ENCODE results near the gene BSN.

Gene BSN

DNA sequence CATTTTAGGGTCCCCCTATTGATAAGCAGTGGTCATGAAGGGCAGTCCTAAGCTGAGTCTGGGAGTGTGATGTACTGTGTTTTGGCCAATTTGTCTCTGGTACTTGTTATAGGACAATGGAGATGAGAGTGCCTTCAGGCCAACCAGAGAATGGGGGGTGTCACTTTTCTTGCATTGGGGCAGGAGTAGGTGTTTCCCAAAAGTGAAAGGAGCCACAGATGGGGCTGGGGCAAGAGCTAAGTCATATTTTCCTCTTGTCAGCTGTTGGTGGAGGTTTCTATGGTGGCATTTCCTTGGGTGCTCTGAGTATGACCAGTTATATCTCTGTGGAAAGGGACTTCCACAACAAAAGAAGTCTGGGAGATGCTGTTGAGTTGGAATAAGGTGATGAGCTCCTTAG lies 24.7 kb upstream of the BSN start:
- Histone ChIP-seq H3K27ac (ENCODE audit: low read depth, low read length, poor library complexity, severe bottlenecking) (no peak overlapping the region), H4K20me1 (ENCODE audit: insufficient read depth, low read length) (no peaks in the 10 kb centered on the region), H3K36me3 (ENCODE audit: insufficient read depth, low read length) (peaks cover 31% of the 10 kb centered on the region), H3F3A (ENCODE audit: insufficient read depth, low read length) (no peaks in the 10 kb centered on the region), H3K9ac (ENCODE audit: low read length) (no peak overlapping the region), H3K9me3 (ENCODE audit: low read length) (no peaks in the 10 kb centered on the region), H3K4me3 (ENCODE audit: low read depth, low read length, poor library complexity, severe bottlenecking) (no peak overlapping the region), H3K79me2 (ENCODE audit: insufficient read depth, low read length) (no peaks in the 10 kb centered on the region), H3K4me2 (ENCODE audit: low read length) (no peak overlapping the region), H2AFZ (ENCODE audit: low read length) (no peak overlapping the region), H3K27me3 (ENCODE audit: insufficient read depth, low read length) (no peaks in the 10 kb centered on the region), H3K4me1 (ENCODE audit: insufficient read depth, low read length, severe bottlenecking) (no peaks in the 10 kb centered on the region), H3K9me2 (ENCODE audit: low read depth, low read length) (no peaks in the 10 kb centered on the region)
- TF ChIP-seq, protein P1, sequence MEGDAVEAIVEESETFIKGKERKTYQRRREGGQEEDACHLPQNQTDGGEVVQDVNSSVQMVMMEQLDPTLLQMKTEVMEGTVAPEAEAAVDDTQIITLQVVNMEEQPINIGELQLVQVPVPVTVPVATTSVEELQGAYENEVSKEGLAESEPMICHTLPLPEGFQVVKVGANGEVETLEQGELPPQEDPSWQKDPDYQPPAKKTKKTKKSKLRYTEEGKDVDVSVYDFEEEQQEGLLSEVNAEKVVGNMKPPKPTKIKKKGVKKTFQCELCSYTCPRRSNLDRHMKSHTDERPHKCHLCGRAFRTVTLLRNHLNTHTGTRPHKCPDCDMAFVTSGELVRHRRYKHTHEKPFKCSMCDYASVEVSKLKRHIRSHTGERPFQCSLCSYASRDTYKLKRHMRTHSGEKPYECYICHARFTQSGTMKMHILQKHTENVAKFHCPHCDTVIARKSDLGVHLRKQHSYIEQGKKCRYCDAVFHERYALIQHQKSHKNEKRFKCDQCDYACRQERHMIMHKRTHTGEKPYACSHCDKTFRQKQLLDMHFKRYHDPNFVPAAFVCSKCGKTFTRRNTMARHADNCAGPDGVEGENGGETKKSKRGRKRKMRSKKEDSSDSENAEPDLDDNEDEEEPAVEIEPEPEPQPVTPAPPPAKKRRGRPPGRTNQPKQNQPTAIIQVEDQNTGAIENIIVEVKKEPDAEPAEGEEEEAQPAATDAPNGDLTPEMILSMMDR (IDR thresholded peaks at IDR 0.05; ENCODE audit: low read length), result no peak
- TF ChIP-seq EZH2 (IDR thresholded peaks at IDR 0.05; ENCODE audit: borderline replicate concordance, low read length), result no peak

DNA sequence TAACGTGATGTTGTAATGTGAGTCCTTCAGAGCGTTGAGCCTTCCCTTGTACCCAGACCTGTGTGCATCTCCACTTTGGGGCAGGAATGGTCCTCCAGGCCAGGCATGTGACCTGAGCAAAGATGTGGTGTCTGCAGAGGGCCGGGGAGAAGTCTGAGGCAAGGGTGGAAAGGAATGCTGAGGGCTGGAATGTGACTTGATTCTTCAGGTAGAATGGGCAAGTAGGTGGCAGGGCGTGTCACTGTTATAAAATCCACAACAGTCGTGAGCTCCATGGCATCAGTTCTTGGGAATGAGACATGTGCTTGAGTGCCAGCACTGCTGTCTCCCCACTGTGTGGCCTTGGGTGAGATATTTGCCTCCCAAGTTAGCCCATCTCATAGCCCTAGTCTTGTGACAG lies 24.0 kb upstream of the BSN start:
- no peaks in the 10 kb centered on the region for H3K9me2 ChIP-seq (ENCODE audit: low read depth, low read length)
- H2AFZ ChIP-seq (ENCODE audit: low read length), result no peak overlapping the region
- no peaks in the 10 kb centered on the region for H3K27me3 ChIP-seq (ENCODE audit: insufficient read depth, low read length)
- H3K4me2 ChIP-seq (ENCODE audit: low read length), result no peak overlapping the region
- H3K79me2 ChIP-seq (ENCODE audit: insufficient read depth, low read length), result no peaks in the 10 kb centered on the region
- no peak overlapping the region for H3K9ac ChIP-seq (ENCODE audit: low read length)
- no peaks in the 10 kb centered on the region for H4K20me1 ChIP-seq (ENCODE audit: insufficient read depth, low read length)
- no peak overlapping the region for H3K4me3 ChIP-seq (ENCODE audit: low read depth, low read length, poor library complexity, severe bottlenecking)
- peaks cover 31% of the 10 kb centered on the region for H3K36me3 ChIP-seq (ENCODE audit: insufficient read depth, low read length)
- H3K9me3 ChIP-seq (ENCODE audit: low read length), result no peaks in the 10 kb centered on the region
- no peaks in the 10 kb centered on the region for H3F3A ChIP-seq (ENCODE audit: insufficient read depth, low read length)
- no peaks in the 10 kb centered on the region for H3K4me1 ChIP-seq (ENCODE audit: insufficient read depth, low read length, severe bottlenecking)
- H3K27ac ChIP-seq (ENCODE audit: low read depth, low read length, poor library complexity, severe bottlenecking), result no peak overlapping the region
- TF ChIP-seq, protein P1 (IDR thresholded peaks at IDR 0.05; ENCODE audit: low read length), result no peak
- TF ChIP-seq EZH2 (IDR thresholded peaks at IDR 0.05; ENCODE audit: borderline replicate concordance, low read length), result no peak

DNA sequence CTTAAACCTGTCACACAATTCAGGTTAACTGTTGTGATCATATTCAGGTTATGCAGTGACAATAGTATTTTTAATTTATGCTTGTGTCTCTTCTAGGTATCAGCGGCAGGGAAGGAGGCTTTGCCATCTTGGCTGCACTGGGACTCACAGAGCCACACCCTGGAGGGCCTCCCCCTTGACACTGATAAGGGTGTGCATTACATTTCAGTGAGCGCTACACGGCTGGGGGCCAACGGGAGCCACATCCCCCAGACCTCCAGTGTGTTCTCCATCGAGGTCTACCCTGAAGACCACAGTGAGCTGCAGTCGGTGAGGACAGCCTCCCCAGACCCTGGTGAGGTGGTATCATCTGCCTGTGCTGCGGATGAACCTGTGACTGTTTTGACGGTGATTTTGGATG lies 23.6 kb upstream of the BSN start:
- H3K4me3 ChIP-seq (ENCODE audit: low read depth, low read length, poor library complexity, severe bottlenecking), result no peak overlapping the region
- H2AFZ ChIP-seq (ENCODE audit: low read length), result no peak overlapping the region
- H3F3A ChIP-seq (ENCODE audit: insufficient read depth, low read length), result no peaks in the 10 kb centered on the region
- TF ChIP-seq, protein P1 (IDR thresholded peaks at IDR 0.05; ENCODE audit: low read length), result no peak
- TF ChIP-seq EZH2 (IDR thresholded peaks at IDR 0.05; ENCODE audit: borderline replicate concordance, low read length), result no peak
- no peak overlapping the region for H3K4me2 ChIP-seq (ENCODE audit: low read length)
- no peaks in the 10 kb centered on the region for H3K9me2 ChIP-seq (ENCODE audit: low read depth, low read length)
- no peak overlapping the region for H3K27ac ChIP-seq (ENCODE audit: low read depth, low read length, poor library complexity, severe bottlenecking)
- no peaks in the 10 kb centered on the region for H3K9me3 ChIP-seq (ENCODE audit: low read length)
- H3K9ac ChIP-seq (ENCODE audit: low read length), result no peak overlapping the region
- H3K4me1 ChIP-seq (ENCODE audit: insufficient read depth, low read length, severe bottlenecking), result no peaks in the 10 kb centered on the region
- H4K20me1 ChIP-seq (ENCODE audit: insufficient read depth, low read length), result no peaks in the 10 kb centered on the region
- H3K79me2 ChIP-seq (ENCODE audit: insufficient read depth, low read length), result no peaks in the 10 kb centered on the region
- H3K36me3 ChIP-seq (ENCODE audit: insufficient read depth, low read length), result peaks cover 31% of the 10 kb centered on the region
- no peaks in the 10 kb centered on the region for H3K27me3 ChIP-seq (ENCODE audit: insufficient read depth, low read length)

All from OCI-LY1 (cell line).